ENCODE measurements around the gene AIG1. TPM values are rescaled to one million over a fixed set of nuclear protein-coding genes. Genes with fewer than 3 reads are reported as not detected.

AIG1 gene
- total and polyA plus RNA-seq, 2 of the 13 experiments (the other 11 are each of a cell fraction or from before 2014, with no cell fraction given), result 115 to 197 TPM

DNA sequence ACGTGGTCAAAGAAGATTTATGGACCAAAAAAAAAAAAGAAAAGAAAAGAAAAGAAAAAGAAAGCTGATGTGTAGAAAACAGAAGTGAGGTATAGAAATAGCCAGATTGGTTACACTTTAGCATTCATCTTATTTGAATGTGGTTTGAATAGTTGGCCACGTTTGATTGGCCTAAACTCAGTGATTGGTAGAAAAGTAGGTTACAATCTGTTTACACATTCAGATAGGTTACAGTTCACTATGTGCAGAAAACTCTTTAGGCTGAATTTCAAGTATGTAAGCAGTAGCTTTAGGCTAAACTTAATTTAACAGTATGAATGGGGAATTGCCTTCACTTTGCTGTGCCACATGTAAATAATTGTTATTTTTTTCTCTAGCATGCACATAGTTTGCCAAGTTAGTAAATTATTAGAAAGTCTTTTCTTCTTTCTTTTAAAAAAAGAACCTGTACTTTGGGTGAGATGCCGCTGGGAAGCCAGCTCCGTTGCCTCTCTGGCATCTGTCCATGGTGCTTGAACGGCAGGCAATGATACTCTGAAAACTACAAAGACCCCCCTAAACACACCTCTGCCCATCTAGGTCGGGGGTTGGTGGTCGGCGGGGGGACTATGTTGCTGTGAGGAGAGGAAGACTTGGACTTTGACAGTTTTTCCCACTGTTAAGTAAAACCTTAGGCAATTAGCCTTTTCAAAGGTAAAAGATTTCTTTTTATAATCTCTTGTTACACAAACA is 173.0 kb downstream of the AIG1 start:
- no peak overlapping the region for H3K27ac ChIP-seq (ENCODE audit: extremely low read length, insufficient read depth, low read length)
- no peaks in the 10 kb centered on the region for H3K27me3 ChIP-seq (ENCODE audit: control insufficient read depth in 1 of 2, insufficient read depth in 2 of 2, low read length in 2 of 2)
- DNase-seq (ENCODE audit: low spot score) (no peak), ATAC-seq (no peak), FAIRE-seq (no peak)
- no peak overlapping the region for H2AFZ ChIP-seq (ENCODE audit: low read length)
- no peaks in the 10 kb centered on the region; a peak in 1 of 5 replicates for H3K36me3 ChIP-seq (replicated peaks in 1 of 2; ENCODE audit: control insufficient read depth in 1 of 2, insufficient read depth in 2 of 2, low read length in 2 of 2)
- TF ChIP-seq FLYWCH1 (CRISPR knock-in tag; IDR thresholded peaks at IDR 0.05) (no peak), PHF5A (CRISPR knock-in tag; IDR thresholded peaks at IDR 0.05; ENCODE audit: low read depth, unreplicated experiment) (no peak)
- TF ChIP-seq, protein P1, sequence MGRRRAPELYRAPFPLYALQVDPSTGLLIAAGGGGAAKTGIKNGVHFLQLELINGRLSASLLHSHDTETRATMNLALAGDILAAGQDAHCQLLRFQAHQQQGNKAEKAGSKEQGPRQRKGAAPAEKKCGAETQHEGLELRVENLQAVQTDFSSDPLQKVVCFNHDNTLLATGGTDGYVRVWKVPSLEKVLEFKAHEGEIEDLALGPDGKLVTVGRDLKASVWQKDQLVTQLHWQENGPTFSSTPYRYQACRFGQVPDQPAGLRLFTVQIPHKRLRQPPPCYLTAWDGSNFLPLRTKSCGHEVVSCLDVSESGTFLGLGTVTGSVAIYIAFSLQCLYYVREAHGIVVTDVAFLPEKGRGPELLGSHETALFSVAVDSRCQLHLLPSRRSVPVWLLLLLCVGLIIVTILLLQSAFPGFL (CRISPR knock-in tag; IDR thresholded peaks at IDR 0.05), result no peak
- TF ChIP-seq, protein P2, sequence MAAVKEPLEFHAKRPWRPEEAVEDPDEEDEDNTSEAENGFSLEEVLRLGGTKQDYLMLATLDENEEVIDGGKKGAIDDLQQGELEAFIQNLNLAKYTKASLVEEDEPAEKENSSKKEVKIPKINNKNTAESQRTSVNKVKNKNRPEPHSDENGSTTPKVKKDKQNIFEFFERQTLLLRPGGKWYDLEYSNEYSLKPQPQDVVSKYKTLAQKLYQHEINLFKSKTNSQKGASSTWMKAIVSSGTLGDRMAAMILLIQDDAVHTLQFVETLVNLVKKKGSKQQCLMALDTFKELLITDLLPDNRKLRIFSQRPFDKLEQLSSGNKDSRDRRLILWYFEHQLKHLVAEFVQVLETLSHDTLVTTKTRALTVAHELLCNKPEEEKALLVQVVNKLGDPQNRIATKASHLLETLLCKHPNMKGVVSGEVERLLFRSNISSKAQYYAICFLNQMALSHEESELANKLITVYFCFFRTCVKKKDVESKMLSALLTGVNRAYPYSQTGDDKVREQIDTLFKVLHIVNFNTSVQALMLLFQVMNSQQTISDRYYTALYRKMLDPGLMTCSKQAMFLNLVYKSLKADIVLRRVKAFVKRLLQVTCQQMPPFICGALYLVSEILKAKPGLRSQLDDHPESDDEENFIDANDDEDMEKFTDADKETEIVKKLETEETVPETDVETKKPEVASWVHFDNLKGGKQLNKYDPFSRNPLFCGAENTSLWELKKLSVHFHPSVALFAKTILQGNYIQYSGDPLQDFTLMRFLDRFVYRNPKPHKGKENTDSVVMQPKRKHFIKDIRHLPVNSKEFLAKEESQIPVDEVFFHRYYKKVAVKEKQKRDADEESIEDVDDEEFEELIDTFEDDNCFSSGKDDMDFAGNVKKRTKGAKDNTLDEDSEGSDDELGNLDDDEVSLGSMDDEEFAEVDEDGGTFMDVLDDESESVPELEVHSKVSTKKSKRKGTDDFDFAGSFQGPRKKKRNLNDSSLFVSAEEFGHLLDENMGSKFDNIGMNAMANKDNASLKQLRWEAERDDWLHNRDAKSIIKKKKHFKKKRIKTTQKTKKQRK (IDR thresholded peaks at IDR 0.05; ENCODE audit: low read length), result no peak
- TF ChIP-seq, protein P3, sequence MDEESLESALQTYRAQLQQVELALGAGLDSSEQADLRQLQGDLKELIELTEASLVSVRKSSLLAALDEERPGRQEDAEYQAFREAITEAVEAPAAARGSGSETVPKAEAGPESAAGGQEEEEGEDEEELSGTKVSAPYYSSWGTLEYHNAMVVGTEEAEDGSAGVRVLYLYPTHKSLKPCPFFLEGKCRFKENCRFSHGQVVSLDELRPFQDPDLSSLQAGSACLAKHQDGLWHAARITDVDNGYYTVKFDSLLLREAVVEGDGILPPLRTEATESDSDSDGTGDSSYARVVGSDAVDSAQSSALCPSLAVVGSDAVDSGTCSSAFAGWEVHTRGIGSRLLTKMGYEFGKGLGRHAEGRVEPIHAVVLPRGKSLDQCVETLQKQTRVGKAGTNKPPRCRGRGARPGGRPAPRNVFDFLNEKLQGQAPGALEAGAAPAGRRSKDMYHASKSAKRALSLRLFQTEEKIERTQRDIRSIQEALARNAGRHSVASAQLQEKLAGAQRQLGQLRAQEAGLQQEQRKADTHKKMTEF (CRISPR knock-in tag; IDR thresholded peaks at IDR 0.05), result no peak
- TF ChIP-seq, protein P4, sequence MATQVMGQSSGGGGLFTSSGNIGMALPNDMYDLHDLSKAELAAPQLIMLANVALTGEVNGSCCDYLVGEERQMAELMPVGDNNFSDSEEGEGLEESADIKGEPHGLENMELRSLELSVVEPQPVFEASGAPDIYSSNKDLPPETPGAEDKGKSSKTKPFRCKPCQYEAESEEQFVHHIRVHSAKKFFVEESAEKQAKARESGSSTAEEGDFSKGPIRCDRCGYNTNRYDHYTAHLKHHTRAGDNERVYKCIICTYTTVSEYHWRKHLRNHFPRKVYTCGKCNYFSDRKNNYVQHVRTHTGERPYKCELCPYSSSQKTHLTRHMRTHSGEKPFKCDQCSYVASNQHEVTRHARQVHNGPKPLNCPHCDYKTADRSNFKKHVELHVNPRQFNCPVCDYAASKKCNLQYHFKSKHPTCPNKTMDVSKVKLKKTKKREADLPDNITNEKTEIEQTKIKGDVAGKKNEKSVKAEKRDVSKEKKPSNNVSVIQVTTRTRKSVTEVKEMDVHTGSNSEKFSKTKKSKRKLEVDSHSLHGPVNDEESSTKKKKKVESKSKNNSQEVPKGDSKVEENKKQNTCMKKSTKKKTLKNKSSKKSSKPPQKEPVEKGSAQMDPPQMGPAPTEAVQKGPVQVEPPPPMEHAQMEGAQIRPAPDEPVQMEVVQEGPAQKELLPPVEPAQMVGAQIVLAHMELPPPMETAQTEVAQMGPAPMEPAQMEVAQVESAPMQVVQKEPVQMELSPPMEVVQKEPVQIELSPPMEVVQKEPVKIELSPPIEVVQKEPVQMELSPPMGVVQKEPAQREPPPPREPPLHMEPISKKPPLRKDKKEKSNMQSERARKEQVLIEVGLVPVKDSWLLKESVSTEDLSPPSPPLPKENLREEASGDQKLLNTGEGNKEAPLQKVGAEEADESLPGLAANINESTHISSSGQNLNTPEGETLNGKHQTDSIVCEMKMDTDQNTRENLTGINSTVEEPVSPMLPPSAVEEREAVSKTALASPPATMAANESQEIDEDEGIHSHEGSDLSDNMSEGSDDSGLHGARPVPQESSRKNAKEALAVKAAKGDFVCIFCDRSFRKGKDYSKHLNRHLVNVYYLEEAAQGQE (IDR thresholded peaks at IDR 0.05; ENCODE audit: borderline replicate concordance in 1 of 2, low read depth in 1 of 2, low read length in 2 of 2), result peak; percentile 31 to 89
- BruUV-seq (replicated peaks), result no TSS peak
- no peaks in the 10 kb centered on the region for H3K79me2 ChIP-seq (ENCODE audit: insufficient read depth, low read length)
- no peaks in the 10 kb centered on the region for H3K4me1 ChIP-seq (ENCODE audit: insufficient read depth, low read length)
- intact Hi-C loops (cut with micrococcal nuclease; ENCODE audit: unreplicated experiment), result loop anchor here (1.0 kb wide), 3 partner anchors 104 to 540 kb away; no protein-coding TSS in a partner anchor
- H3K4me2 ChIP-seq (ENCODE audit: low read depth, low read length), result no peak overlapping the region
- no peaks in the 10 kb centered on the region; the same call in 1 of the 2 replicates for H4K20me1 ChIP-seq (ENCODE audit: insufficient read depth, low read length)
- CTCF ChIA-PET (ENCODE audit: low intra/inter-chr PET ratio, low total read pairs), result interaction anchor here (1.7 kb wide), 1 partner anchor 193 kb away, joined by 12 read pairs; no protein-coding TSS in a partner anchor
- in situ Hi-C loops (cut with HindIII; ENCODE audit: extremely low pct_ligation_motif_present, low pct_unique_long_range_greater_than_20kb), result loop anchor here (5.0 kb wide), 1 partner anchor 189 kb away; no protein-coding TSS in a partner anchor
- POLR2A ChIA-PET, result no interaction called here
- H3K9me3 ChIP-seq (ENCODE audit: low read length), result no peaks in the 10 kb centered on the region
- WGBS (ENCODE audit: low lambda C conversion rate), result 89% methylated on average over 8 of the region's 8 CpGs
- H3K9ac ChIP-seq (ENCODE audit: insufficient read depth, low read depth, low read length), result no peak overlapping the region
- no peak overlapping the region for H3K4me3 ChIP-seq (replicated peaks in 1 of 3; ENCODE audit: insufficient read depth in 1 of 3, low read depth in 2 of 3, low read length in 3 of 3)

Data from HepG2 (cell line).